WI38 (cell line): ENCODE measurements around the gene BZW2.

Experiments
- H3K4me3 ChIP-seq: 2 replicates; pipeline ENCODE4 v1.5.1; 2011; ENCODE audit warnings: low read depth, mild to moderate bottlenecking, control low read depth, low read length
- CTCF ChIP-seq: IDR thresholded peaks from 2 replicates; pipeline ENCODE4 v1.5.1; 2012; ENCODE audit warnings: low read depth, mild to moderate bottlenecking, control low read depth, low read length

BZW2 gene

GRCh38 chr7:16630654-16631053, 15.3 kb upstream of the BZW2 start:
- H3K4me3 ChIP-seq = no peak overlapping the region
- no peak for TF ChIP-seq CTCF

- no peak overlapping the region for H3K4me3 ChIP-seq
- TF ChIP-seq CTCF = no peak
Observed at GRCh38 chr7:16634271-16634738, 11.7 kb upstream of the BZW2 start.

- TF ChIP-seq CTCF = no peak
- no peak overlapping the region for H3K4me3 ChIP-seq
Observed at GRCh38 chr7:16636555-16637101, 9.4 kb upstream of the BZW2 start.

GRCh38 chr7:16637379-16637778, 8.6 kb upstream of the BZW2 start:
- no peak overlapping the region for H3K4me3 ChIP-seq
- no peak for TF ChIP-seq CTCF

- TF ChIP-seq CTCF = no peak
Observed at GRCh38 chr7:16638282-16639280, 7.4 kb upstream of the BZW2 start.

GRCh38 chr7:16644157-16644556, 1.8 kb upstream of the BZW2 start:
- peak overlapping the region; percentile 92 for H3K4me3 ChIP-seq
- TF ChIP-seq CTCF = no peak

More at GRCh38 chr7:16638282-16639280, 7.4 kb upstream of the BZW2 start:
- H3K4me3 ChIP-seq = no peak overlapping the region
